Ramos (cell line): ENCODE results near the gene FERMT2.

Experiments
- in situ Hi-C: fragments of 300-500 bp; cut with MboI; formaldehyde crosslinking; loops from one replicate; pipeline ENCODE4 v1.14.3; 2022; ENCODE audit warnings: low sequenced_read_pairs; ENCODE audit not compliant: unreplicated experiment

FERMT2 gene, protein sequence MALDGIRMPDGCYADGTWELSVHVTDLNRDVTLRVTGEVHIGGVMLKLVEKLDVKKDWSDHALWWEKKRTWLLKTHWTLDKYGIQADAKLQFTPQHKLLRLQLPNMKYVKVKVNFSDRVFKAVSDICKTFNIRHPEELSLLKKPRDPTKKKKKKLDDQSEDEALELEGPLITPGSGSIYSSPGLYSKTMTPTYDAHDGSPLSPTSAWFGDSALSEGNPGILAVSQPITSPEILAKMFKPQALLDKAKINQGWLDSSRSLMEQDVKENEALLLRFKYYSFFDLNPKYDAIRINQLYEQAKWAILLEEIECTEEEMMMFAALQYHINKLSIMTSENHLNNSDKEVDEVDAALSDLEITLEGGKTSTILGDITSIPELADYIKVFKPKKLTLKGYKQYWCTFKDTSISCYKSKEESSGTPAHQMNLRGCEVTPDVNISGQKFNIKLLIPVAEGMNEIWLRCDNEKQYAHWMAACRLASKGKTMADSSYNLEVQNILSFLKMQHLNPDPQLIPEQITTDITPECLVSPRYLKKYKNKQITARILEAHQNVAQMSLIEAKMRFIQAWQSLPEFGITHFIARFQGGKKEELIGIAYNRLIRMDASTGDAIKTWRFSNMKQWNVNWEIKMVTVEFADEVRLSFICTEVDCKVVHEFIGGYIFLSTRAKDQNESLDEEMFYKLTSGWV

DNA sequence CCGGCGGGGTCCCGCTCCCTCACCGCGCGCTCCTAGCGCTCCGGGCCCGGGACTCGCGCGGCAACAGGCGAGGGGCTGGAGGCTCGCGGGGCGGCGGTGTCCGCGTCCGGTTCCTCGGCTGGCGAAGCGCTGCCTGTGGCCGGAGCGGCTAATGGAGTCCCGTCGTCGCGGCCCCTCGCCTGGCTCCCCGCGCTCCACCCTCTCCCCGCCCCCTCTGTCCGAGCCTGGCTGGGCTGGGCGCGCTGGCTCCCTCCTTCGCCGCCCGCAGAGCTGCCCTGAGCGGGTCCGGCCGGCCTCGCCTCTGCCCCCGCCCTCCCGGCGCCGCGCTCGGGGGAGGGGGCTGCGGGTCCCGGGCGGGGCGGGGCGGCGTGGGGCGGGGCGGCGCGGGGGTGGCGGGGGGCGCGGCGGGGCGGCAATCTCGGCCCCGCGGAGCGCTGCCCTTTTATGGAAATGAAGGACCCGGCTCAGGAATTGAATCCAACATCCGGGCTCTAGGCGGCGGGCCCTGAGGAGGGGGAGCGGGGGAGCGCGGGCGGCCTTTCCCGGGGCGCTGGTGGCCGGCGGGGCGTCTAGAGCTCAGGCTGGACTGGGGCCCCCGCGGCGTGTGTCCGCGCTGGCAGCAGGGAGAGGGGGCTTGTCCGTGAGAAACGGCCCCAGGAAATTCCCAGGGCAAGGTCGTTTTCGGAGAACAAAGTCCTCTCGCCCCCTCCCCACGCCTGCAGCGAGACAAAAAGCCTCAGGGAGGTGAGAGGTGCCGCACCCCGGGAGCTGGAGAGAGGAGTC lies at the start of gene FERMT2:
TSS of gene FERMT2 (minus strand) at position 153 of the 783 bp plus-strand sequence. CDS start 482 bp downstream, outside the sequence.
- in situ Hi-C loops: no loop called here

DNA sequence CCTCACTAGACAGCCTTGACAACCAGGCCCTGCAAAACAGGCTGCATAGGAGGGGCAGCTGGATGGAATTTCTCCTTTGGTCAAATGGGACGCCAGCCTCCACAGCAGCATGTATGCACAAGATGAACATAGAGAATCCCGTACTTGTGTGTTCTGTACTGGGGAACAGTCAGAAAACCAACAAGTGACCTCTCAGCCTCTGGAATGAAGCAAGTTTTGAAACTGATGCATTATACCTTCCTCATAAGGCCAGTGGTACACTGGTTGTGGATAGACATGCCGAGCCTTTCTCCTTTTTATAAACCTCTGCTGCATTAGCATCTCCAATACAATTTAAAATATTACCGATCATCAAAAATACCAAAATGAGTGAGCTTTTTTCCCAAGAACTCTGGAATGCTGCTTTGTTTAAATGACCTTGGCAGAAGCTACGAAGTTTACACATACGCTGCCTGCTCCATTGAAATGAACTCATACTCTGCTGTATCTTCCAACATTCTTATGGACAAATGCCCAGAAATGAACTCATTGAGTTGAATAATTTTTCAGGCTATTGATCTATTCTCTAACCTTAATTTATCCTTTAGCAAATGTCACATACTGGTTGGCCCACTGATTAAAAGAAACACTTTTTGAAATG lies 47.6 kb upstream of the FERMT2 start:
- in situ Hi-C loops: no loop called here

DNA sequence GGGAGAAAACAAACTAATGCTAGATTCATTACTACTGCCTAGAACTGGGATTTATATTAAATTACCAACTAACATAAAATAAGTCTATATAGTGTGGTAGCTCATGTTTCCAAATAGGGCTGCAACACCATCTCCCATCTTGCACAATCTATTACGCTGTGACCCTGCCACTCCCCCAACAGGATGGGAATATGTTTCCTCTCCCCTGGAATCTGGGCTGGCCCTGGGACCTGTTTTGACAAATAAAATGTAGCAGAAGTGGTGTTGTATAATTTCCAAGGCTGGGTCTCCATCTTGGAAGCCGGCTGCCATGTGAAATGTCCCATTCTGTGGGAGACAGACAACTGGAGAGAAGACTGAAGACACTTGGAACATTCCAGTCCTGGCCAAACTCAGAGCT lies 45.6 kb upstream of the FERMT2 start:
- in situ Hi-C loops: no loop called here

DNA sequence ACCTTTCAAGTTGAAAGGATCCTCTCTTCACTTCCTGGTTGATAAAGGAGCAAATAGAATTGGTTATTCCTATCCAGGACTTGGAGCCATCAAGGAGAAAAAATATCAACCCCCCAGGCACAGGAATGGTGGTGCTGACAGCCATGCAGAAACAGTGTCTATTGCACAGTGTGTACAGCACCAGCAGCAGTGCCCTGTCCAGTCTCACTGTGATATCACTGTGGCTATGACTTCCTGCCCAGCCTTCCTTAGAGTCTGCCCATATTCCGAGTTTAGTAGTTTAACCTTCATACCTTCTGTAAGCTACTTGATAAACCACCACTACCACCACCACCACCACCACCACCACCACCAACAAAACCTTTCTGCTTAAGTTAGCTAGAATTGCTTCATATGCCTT lies 45.1 kb upstream of the FERMT2 start:
- in situ Hi-C loops: no loop called here

DNA sequence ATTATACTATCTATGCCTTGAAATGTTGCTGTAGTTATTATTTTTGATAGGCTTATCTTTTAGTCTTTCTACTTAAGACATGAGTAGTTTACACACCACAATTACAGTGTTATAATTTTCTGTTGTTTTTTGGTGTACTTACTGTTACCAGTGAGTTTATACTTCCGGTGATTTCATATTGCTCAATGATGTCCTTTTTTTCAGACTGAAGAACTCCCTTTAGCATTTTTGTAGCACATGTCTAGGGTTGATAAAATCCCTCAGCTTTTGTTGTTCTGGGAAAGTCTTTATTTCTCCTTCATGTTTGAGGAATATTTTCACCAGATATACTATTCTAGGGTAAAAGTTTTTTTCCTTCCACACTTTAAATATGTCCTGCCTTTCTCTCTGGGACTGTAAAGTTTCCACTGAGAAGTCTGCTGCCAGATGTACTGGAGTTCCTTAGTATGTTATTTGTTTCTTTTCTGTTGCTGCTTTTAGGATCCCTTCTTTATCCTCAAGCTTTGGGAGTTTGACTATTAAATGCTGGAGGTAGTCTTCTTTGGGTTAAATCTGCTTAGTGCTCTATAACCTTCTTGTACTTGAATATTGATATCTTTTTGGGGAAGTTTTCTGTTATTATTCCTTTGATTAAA lies 41.5 kb upstream of the FERMT2 start:
- in situ Hi-C loops: no loop called here

DNA sequence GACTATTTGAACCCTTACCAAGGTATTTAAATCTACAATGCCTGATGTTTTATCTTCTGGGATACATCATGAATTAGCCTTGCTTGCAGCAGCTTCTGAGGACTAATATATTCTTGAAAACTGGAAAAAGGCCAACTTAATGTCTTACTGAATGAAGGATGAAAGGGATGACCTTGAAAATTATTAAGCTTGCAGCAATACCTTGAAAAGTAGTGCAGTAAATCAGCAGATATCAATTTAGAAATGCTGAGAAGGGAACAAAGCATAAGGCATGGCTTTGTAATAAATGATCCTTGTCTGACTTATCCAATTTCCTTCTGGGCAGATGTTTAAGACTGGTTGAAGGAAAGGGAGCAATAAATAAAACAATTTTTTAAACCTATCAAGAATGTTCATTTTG lies 37.3 kb upstream of the FERMT2 start:
- in situ Hi-C loops: no loop called here

DNA sequence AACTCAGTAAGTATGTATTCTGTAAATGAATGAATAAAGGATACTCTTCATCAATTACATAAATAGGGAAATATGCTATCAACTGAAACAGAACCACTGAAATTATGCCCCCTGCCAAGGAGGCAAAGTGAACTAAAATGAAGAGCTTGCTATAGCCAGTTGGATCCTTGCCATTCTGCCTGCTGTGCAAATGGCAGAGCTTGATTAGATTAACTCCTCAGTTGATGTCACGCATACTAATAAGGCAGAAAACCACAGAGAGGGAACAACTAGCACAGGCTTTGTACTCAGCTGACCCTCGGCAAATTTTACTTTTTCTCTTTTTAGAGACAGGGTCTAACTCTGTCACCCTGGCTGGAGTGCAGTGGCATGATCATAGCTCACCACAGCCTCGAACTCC lies 36.7 kb upstream of the FERMT2 start:
- in situ Hi-C loops: no loop called here

DNA sequence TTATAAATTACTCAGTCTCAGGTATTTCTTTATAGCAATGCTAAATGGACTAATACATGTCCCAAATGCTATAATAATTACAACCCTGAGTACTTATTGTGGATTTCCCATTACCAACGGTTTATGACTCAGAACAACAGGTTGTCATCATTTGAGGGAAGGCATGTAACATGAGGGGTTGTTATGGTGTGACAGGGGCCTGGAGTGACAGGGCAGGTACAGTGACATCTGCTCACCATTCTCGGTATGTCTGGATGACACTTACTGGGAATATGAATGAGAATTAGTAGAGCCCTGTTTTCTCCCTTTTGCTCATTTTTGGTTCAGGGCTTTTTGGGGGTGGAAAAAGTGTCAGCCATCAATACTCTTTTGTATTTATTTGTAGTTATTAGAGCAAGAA lies 36.2 kb upstream of the FERMT2 start:
- in situ Hi-C loops: no loop called here

DNA sequence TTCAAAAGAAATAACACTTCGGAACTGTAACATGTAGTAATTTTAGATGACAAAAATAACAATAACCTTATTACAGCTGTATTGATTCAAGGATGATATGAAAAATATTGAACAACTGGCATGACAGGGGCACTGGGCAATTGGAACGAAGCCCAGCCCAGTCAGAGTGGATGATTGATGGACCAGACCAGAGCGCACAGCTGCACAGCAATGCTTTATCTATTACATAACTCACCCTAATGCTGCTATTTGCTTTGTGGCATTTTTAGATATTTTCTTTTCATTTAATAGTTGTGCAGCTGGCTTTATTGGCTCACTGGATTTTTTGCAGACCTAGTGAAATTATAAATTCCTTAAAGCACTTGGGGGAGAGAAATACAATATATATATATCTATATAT lies 26.9 kb upstream of the FERMT2 start:
- in situ Hi-C loops: no loop called here

DNA sequence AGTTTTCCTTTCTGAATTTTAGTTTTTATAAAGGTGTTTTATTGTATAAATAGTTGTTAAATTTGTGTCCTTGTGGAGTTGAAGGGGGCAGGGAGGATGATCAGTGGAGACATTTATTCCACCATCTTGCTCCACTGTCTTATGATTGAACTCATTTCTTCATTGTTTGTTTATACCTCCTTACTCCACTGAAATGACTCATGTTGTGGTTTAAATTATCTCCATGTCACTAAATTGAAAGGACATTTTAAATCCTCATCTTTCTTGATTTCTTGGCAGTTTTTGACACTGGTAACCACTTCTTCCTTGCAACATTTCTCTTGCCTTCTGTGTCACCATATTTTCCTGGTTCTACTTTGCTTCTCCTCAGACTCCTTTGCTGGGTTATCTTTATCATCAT lies 23.6 kb upstream of the FERMT2 start:
- in situ Hi-C loops: no loop called here

DNA sequence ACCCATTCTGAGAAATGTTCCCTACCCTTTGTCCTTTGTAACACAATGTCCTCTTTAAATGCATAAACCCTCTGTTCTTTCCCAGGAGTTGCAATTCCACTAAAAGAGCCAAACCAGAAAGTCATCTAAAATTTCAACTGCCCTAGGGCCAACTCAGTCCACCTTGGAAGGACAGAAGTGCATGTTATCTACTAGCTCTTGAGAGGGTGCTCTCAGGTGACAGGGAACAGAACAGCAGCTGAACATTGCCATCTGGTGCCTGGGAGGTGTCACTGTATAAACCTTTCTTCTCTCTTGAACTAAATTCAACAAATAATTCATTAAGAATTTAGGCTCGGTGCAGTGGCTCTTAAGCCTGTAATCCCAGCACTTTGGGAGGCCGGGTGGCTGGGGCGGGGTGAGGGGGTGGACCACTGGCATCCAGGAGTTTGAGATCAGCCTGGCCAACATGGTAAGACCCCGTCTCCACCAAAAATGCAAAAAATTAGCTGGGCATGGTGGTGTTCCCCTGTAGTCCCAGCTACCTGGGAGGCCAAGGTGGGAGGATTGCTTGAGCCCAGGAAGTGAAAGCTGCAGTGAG lies 10.3 kb upstream of the FERMT2 start:
- in situ Hi-C loops: no loop called here

DNA sequence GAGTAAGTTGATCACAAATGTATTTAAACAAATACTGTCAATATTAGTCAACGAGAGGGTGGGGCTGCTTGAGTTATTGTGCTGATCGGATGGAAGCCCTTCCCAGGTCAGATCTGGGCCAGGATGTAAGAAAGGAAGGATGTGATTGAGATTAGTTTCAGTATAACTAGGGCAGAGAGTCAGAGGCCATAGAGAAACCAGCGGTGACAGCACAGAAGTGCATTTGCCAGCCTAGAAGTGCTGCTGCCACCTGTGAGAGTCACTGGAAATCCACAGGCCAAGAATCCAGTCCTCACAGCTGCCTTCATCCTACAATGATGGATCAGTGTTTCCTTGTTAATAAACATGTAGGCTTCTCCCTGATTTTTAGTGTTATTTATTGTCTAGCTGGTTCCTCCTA lies 9.8 kb upstream of the FERMT2 start:
- in situ Hi-C loops: no loop called here

DNA sequence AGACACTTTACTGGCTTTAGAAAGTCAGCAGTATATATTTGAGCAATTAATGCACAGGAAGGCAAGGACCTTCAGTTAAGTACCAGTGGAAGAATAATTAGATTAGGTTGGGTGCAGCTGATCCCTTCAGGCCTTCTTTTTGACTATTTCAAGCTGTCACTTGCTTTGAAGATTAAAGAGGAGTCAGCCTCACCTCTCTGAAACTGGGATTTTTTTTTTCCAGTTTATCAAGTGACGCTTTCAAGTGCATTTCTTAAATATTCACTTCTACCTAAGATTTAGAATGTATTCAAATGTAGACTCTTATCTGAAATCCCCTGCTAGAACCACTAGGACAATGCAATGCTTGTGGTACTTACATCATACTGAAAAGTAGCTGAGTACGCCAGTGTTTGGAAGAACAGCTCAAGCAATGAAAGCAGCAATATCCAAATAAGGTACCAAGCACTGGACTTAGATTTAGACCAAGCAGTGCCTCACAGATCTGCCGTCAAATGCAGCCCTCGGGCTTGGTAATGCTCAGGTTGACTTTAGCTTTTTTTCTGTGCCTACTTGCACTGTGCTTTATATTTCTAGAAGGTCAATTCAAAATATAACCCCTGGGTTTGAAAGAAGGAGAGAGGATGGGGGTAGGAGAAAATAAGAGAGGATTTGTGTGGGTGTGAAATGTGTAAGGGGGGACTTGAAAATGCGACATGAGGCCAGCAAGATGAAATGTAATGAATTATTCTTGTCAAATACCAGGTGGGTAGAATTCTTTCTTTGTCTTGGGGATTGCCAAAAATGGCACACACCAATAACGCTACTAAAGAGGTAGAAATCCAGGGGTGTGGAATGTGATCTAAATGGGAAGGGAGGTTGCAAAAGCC lies 3.7 kb upstream of the FERMT2 start:
- in situ Hi-C loops: no loop called here

DNA sequence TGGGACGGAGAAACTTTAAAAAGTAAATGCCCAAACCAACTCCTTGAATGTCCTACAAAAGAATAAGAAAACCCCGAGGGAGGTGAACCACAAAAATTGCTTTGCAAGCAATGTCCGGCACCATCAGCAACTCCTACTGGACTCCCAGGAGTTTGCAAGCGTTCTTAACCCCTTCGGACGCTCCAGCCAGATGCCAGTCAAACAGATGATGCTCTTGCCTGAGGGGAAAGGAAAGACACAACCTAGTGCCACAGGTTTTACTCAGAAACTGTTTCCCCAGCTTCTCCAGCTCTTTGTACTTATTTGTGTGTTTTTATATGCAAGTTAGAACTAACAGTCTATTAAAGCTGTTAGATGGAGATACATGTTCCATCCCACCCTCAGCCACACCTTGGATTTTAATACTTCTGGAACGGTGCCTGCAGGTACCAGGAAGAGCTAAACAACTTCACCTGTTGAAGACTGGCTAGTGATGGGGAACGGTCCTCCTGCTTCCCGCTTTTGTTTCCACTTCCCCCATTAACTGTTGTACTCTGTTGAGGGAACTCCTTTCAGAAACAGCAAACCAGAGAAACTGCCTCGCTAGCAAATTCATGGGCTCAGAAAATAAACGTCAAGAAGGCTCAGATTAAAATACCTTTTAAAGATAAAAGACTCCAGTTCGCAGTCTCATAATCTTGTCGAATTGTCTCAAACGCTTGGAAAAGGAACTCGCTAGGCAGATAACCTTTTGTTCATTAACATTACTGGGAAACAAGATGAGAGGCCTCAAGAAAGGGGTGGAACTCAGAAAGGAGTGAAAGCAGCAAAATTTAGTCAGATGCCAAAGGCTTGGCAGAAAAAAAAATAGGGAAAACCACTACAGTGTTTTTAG lies 1.1 kb upstream of the FERMT2 start:
- in situ Hi-C loops: no loop called here

DNA sequence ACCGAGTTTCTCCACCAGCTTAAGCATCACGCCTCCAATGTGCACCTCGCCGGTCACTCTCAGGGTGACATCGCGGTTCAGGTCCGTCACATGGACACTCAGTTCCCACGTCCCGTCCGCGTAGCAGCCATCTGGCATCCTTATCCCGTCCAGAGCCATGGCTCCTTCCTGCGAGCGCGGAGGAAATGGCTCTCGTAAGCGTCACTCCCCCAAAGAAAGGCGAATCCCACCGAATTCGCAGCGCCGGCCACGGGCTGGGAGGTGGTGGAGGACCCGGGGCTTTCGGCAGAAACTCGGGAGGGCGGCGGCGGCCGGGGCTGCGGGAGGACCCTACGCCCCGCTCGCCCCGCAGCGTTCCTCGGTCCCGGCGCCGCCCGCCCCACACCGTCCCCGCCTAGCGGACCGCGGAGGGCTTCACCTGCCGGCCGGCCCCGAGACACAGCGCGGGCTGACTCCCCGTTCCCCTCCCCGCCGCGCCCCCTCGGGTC lies 396 bp downstream of the FERMT2 start:
- in situ Hi-C loops: no loop called here

DNA sequence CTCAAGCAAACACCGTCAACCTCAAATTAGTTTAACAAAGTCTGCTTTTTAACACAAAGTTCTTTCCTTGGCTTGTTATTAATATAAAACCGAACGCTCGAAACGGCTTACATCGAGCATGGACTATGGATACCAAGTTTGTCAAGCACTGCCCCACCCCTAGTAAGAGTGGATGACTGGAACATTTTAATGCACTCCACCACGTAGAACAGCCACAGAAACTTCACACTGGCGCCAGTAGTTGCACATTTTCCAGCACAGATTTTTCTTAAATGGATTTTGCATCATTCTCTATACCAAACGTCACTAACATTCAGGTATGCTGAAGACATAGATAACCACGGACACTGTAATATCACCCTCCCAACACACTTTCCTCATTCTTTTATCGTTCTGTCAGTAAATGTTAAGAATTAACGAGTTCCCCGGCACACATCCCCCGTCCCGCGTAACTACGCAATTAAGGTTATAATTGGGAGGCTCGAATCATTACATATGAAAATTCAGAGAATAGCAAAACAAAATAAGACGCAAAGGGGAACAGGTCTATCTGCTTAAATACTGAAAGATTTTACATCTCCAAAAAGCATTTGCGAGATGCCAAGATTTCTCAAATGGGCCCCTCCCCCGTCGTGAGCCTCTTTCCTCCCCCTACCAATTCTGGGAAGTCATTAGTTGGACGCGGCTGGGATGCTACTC lies 990 bp downstream of the FERMT2 start:
- in situ Hi-C loops: no loop called here

DNA sequence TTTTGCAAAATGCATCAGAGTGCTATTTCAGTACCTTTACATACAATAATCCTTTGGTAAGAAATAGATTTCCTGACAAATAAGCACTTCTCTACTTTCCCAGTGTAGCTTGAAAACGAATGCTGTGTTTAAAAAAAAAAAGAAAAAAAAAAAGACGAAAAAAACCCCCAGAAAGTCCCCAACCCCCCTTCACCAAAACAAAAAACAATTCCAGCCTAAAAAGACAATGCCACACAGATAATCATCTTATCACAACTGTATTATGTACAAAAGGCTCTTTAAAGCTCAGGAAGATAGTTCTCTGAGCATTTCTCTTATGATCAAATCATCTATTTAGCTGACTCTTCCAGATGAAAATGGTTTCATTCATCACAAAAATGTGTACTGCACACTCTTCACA lies 1.6 kb downstream of the FERMT2 start:
- in situ Hi-C loops: no loop called here
